Measurements from ENCODE around the gene LRRC3C.
A peak's percentile ranks its signal among the peaks of the same experiment; 100 is the strongest.
"Not testable (repeated sequence)": the region's sequence is repeated elsewhere in the genome, so short reads cannot be mapped to it uniquely, and the experiment has no call there.

LRRC3C gene

DNA sequence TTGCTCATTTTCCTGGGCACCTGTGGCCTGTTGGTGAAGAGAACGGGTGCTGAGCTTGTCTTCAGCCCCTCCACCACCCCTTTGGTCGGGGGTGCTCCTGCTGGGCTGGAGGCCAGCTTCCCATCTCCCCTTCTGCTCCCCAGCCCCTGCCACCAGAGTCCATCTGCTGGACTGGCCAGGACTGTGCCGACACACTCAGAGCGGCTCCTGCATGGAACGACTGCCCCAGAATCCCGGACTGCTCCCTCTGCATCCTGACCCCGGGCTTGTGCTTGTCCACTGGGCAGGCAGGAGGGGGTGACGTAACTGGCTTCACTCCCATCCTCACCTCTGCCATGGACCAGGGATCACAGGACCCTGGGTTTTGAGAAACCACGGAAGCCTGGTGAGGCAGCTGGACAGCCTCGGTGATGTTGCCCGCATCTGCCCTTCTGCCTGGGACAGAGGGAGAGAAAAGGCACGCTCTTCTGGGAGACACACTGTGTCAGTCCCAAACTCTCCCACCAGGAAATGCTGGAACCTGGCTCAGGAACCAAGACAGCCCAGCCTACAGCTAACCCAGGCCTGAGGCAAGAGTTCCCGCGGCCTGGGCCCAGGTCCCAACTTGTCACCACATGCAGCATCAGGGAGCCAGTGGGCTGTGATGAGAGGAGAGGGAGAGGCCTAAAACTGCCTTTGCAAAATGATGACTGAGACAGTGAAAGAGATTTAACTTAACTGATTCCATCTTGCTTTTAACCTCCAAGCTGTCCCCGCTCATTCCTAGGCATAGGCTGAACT lies 19.2 kb downstream of the LRRC3C start:
- no peak for DNase-seq (ENCODE audit: low spot score)

DNA sequence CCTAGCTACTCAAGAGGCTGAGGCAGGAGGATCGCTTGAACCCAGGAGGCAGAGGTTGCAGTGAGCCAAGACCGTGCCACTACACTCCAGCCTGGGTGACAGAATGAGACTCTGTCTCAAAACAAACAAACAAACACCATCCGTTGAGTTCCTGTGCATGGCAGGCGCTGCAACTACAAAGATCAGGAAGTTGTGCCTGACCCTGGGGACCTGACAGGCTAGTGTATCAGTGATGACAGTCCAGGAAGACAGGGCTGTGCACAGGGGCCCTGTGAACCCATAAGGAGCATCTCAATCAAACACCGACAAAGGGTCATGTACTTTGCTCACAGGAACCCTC lies 20.9 kb downstream of the LRRC3C start:
- not testable (repeated sequence) for DNase-seq (ENCODE audit: low spot score)

DNA sequence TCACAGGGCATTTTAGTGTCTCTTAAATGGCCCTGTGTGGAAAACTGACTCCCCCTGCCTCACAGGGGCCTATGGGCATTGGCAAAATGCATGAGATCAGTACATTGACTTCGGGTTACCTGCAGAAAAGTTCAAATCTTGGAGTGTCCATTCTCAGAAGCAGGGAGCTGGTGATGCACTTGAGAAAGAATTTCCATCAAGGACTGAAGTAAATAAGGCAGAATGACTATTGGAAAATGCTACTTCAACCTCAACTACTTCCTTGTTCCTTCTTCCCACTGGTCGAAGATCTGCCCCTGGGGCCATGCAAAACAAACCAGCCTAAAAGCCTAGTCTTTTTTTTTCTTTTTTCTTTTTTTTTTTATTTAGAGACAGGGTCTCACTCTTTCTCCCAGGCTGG lies 21.5 kb downstream of the LRRC3C start:
- no peak for DNase-seq (ENCODE audit: low spot score)

DNA sequence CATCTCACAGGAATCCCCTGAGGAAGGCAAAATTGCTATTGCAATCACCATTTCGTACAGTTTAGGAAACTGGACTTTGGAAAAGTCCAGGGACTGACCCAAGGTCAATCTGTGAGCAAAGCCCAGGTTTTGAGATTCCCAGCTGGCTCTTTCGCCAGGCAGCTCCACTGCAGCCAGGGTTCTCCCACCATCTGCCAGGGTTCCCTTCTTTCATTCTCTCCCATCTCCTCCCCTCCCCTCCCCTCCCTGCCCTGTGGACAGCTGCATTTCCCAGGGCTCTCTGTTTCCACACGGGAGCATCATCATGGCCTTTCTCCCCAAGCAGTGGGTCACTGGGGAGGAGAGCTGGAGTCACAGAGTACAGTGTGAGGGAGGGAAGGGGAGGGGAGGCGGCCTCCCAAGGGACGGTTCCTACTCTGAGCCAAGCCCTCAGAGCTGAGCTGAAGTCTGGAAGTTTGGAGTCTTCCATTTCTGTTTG lies 23.4 kb downstream of the LRRC3C start:
- DNase-seq (ENCODE audit: low spot score): no peak

DNA sequence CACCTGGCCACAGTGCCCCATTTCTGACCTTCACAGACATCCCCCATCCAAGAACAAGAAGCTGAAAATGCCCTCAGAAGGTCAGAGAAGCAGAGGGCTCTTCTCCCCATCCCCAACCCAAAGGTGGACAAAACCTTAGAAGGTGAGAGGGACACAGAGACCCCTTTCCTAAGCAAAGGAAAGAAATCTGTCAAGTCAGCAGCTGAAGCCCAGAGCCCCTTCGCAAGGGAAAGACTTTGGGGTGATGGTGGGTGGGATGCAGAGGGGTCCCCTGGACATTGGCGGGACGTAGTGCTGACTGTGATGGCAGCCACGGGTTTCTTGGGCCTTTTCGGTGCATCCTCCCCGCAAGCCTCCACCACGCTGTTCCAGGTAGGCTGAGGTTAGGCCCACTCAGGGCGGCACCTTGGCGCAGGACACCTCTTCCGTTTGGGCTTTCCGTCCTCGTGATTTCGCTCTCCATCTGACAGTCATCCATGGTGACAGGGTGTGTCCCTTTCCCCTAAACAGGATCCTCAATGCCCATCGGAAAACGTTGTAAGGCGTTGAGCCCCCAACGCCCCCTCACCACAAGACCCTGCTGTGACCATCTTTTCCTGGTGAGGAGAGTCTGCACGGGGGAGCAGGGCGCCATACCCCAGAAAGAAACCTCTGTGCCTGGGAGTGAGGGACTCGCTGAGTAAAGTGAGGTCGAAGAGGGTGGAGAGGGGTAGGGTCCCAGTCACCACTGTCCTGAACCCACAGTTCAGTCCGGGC lies 24.6 kb downstream of the LRRC3C start:
- DNase-seq (ENCODE audit: low spot score): no peak

DNA sequence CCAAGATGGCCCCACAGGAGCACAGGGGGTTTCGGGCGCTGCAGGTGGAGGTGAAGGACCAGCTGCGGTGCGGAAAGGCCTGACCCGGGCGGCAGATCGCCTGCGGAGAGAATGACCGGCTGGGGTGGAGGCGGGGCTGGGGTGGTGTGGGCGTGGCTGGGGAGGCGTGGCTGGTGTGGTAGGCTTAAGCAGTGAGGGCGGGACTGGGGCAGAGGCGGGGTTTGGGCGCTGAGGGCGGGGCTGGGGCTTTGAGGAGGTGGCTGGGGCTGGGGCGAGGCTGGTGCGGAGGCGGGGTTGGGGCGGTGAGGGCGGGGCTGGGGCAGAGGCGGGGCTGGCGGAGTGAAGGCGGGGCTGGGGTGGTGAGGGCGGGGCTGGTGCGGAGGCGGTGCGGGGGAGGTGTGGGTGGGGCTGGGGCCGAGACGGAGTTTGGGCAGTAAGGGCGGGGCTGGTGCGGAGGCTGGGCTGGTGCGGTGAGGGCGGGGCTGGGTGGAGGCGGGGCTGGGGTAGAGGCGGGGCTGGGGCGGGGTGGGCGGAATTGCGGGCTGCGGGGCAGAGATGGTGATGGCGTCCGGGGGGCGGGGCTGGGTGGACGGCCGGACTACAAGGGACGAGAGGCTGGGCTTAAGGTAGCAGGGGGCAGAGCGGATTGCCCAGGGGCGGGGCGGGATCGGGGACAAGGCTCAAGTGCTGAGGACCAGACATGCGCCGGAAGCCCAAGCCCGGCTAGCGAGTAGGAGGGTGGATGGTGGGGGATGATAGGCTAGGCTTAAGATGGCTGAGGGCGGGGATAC lies 25.3 kb downstream of the LRRC3C start:
- DNase-seq (ENCODE audit: low spot score): peak; percentile 98

DNA sequence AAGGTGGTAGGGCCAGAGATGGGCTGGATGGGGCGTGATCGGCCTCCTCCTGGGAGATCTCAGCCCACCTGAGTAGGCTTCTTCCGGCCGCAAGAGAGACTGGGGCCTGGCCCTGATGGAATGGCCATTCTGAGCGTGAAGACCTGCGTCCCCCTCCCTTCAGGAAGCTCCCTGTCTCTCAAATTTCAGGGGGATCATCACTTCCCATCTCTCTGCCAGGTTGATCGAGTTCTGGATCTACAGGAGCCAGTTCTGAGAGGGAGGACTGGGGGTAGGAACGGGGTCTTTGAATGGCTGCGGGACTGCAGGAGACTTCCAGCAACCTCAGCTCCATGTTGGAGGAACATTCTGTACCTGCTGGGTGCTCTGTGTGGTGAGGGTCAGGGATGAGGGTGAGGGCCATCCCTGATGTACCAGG lies 25.9 kb downstream of the LRRC3C start:
- no peak for DNase-seq (ENCODE audit: low spot score)

DNA sequence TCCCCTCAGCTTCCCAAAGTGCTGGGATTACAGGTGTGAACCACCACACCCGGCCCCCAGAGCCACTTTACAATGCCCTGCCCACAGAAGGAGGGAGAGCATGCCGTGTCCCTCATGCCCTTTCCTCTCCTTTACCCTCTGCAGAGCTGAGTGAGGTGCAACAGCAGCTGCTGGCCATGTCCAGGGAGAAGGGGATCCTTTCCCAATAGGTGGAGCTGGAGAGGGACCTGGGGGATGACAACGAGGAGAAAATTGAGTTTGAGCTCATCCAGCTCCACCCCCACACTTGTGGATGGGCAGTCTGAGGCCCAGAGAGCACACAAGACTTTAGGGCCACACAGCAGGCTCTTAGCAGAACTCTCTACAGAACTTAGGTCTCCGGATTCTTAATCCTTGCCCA lies 27.3 kb downstream of the LRRC3C start:
- DNase-seq (ENCODE audit: low spot score): no peak

DNA sequence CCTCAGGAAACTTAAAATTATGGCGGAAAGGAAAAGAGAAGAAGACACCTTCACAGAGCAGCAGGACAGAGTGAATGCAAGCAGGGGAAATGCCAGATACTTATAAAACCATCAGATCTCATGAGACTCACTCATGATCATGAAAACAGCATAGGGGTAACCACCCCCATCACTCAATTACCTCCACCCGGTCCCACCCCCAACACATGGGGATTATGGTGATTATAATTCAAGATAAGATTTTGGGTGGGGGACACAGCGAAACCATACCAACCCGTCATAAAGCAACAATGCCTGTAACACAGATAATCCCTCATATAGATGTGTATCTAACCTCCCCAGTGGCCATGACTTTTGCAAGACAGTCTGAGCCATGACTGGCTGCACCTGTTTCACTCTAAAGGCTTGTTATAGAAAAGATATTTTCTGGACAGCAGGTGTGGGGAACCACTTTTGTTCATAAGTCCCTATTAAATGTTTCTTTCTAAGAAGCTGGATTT lies 28.2 kb downstream of the LRRC3C start:
- no peak for DNase-seq (ENCODE audit: low spot score)

DNA sequence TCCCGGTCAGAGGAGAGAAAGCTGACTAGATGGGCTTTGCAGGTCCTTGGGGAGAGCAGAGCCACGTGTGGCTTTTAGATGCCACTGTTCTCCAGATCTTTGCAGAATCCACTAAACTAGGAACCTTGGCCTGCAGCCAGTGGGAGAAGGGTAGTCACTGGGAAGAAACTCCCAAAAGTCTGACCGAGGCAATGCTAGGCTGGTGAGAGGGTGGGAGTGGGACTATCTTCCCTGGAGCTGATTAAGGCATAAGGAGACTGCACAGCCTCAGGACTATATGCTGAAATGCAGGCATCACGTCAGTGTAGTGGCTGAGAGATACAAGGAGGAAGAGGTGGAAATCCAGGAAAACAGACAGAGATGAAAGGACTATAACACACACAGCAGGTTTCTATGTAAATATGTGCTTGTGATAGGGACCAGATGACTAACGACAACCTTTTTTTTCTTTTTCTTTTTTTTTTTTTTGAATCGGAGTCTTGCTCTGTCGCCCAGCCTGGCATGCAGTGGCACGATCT lies 33.1 kb downstream of the LRRC3C start:
- DNase-seq (ENCODE audit: low spot score): no peak

DNA sequence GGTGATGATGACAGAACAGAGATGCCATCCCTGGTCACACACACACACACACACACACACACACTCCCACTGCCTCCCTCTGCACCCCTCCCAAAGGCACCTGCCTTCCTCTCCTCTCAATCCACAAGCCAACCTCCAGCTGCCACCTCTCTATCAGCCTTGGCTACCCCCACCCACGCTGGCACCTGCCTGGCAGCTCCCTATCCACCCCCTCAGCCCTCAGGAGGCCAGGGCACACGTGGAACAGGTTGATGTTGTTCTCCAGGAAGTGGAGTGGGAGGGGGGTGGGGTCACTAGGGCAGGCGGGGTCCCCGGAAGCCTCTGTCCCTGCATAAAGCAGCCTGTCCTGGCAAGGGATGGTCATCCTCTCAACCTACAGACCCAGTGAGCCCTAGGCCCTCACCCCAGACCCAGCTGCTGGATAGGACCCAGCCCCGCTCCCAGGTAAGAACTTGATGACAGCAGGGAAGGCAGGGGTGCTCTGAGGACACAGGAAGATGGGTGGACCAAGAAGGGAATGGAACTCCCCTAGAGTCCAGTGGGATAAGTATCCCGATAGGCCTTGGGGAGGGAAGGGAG lies 35.2 kb downstream of the LRRC3C start, which contains the start of gene GSDMA:
GSDMA (plus strand) TSS at position 363 of the 579 bp plus-strand sequence. CDS start 2,684 bp downstream, outside the sequence.
- no peak for DNase-seq (ENCODE audit: low spot score)

DNA sequence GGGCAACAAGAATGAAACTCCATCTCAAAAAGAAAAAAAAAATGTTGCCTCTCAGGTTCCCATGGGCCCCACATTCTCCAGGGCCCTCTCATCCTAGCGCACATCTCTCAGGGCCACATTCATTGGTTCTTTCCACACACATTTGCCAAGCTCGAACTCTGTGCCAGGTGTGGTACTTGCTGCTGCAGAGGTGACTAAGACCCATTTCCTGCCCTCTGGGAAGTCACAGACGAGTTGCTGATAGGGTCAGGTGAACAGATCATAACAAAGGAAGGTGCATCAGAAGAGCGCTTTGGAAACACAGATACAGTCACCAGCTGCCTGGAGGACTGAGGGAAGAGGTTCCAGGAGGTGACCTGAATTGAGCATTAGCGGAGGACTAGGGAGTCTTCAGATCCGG lies 36.3 kb downstream of the LRRC3C start:
- no peak for DNase-seq (ENCODE audit: low spot score)

DNA sequence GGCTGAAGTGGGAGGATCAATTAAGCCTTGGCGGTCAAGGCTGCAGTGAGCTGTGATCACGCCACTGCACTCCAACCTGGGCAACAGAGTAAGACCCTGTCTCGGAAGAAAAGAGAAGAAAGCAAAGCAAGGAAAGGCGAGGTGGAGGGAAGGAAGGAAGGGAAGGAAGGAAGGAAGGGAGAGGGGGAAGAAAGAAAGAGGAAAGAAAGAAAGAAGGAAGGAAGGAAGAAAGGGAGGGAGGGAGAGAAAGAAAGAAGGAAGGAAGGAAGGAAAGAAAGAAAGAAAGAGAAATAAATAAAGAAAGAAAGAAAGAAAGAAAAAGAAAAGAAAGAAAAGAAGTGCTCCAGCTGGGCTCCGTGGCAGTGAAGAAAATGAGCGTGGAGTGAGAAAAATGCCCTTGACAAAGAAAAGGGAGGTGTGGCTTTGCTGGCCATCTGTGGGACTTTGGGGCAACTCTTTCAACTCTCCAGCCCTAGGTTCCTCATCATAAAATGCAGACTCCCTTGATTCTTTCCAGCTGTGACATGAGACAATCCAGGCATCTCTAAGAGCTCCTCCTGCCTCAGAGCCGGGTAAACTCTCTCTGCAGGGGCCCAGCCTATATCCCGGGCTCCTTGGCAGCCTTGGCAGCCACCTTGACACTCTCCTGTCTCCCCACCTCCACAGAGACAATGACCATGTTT lies 37.6 kb downstream of the LRRC3C start:
- DNase-seq (ENCODE audit: low spot score): no peak

DNA sequence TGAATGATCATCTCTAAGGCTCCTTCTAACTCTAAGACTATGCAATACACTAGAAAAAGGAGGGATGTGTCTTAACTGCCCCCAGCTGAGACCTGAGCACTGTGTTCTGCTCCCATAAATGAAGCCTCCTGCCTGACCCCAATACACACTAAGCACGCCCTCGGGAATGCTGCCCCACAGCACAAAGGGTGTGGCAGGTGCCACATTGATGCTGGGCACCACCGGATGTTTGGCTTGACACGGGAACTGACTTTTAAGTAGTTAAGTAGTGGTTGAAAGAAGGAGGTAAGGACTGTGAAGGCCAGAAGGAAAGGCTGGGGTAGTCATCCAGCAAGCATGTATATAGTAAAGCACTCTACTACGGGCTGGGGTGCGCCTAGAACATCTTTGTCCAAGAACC lies 39.2 kb downstream of the LRRC3C start:
- DNase-seq (ENCODE audit: low spot score): no peak

DNA sequence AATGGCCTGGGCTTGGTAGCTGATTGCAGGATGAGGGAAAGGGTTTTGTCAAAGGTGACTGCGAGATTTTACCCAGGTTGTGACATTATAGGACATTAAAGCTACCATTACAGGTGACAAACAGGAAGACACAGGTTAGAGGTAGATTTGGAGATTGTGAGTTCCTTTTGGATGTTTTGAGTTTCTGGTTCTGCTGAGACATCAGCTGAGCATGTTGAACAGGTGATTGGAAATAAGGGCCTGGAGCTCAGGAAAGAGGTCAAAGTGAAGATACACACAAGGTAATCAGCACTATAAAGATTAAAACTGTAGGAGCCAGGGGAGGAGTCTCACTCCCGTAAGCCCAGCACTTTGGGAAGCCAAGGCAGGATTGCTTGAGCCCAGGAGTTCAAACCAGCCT lies 41.2 kb downstream of the LRRC3C start:
- DNase-seq (ENCODE audit: low spot score): no peak

DNA sequence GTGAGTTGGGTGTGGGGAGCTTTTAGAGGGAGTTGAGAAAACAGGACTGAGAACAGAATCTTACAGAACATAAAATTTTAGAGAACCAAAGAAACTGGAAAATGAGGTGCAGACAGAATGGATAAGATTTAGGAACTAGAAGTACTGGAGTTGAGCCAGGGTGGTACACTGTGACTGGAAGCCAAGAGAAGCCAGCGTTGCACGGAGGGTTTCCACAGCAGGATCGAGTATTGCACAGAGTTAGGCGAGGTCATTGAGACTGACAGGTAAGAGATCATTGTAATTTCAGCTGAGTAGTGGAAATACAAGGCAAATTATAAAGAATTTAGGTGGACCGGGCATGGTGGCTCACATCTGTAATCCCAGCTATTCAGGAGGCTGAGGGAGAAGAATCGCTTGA lies 41.8 kb downstream of the LRRC3C start:
- no peak for DNase-seq (ENCODE audit: low spot score)

DNA sequence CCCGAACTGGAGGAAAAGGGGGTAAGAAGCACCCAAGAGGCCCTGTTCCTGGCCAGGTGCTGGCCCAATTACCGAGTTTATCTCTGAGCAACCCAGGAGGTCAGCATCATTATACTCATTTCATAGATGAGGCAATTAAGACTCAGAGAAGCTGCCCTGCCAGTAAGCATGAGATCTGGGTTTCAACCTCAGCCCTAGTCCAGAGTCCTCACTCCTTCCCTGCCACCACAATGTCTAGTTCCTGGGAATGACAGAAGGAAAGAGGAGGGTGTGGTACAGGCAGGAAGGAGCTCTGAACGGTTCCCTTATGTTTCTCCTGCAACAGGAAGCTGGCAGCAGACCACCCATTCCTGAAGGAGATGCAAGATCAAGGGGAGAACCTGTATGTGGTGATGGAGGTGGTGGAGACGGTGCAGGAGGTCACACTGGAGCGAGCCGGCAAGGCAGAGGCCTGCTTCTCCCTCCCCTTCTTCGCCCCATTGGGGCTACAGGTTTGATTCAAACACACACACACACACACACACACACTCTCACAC lies 42.7 kb downstream of the LRRC3C start:
- no peak for DNase-seq (ENCODE audit: low spot score)

DNA sequence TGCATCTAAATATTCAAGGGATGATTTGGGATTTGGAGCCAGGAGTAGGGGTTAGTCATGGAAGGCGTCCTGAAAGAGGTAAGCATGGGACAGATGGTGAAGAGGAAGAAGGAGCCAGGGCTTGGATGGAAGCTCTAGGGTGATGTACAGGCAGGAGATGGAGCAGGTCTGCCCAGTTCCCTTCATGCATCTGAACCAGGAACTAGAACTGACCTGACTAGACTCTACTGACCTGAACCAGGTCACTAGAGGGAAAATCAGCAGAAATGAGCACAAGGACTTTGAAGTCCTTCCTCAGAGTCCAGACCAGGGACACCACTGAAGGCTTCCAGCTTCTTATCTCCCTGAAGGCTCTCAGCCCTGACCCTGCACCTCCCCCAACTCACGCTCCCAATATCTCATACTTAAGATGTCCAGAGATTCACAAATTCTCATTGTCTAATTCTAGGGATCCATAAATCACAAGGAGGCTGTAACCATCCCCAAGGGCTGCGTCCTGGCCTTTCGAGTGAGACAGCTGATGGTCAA lies 43.6 kb downstream of the LRRC3C start:
- DNase-seq (ENCODE audit: low spot score): no peak

DNA sequence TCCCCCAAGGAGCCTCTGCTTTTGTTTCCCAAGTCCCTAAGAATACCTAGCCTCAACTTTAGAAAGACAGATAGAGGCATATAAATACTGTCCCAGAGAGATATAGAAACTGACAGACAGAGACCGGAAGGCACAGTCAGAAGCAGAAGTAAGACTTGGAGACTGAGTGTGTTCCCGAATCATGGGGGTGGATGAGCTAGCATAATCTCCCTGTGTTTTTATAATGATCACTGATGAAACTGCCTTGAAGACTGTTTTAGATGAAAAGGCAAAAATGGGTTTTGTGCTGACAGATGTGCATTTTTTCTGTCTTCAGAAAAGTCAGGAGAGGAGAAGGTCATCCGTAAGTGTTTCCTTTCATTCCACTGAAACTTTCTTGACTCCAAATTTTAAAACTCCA lies 44.7 kb downstream of the LRRC3C start:
- no peak for DNase-seq (ENCODE audit: low spot score)

DNA sequence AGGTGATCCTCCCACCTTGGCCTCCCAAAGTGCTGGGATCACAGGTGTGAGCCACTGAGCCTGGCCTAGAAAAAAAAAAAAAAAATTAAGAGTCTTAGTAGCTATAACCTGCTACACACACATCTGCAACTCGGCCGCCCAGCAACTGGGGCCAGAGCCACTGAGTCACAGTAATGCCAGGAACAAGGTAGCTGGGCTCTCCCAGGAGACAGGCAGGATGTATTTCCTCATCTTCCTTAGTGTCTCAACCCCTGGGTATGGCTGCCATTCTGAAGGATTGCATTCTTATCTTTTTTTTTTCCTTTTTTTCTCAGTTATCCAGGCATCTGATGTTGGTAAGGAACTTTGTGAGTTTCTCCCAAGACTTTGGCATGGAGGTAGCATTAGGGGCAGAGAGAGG lies 46.0 kb downstream of the LRRC3C start:
- DNase-seq (ENCODE audit: low spot score): no peak

DNA sequence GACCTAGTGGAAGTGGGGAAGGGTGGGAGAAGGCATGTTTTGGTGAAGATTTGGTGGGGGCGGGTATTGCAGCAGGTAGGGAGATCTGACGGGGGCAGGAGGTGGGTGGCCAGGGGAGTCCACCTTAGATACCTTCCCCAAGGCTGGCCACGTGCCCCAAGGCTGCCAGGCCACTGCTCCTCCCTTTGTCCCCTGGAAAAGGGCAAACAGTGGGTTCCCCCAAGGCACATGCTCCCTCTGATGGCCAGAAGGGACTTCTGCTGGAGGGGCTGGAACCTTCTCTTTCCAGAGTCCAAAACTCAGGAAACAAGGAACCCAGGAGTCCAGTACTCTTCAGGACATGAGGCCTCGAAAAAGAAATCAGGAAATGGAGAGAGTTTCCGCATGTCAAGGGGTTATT lies 46.9 kb downstream of the LRRC3C start:
- DNase-seq (ENCODE audit: low spot score): no peak
